GM18951 (cell line): ENCODE data around the gene USH2A.
"Not testable (repeated sequence)": the region's sequence is repeated elsewhere in the genome, so short reads cannot be mapped to it uniquely, and the experiment has no call there.

ENCODE experiments used
- POLR2A ChIP-seq: IDR thresholded peaks from 4 replicates; pipeline ENCODE4 v1.6.1; 2011; ENCODE audit warnings: mild to moderate bottlenecking; ENCODE audit not compliant: insufficient read length, insufficient read depth; ENCODE audit errors: extremely low read depth
- in situ Hi-C: fragments of 300-500 bp; cut with MboI; formaldehyde crosslinking; loops from one replicate; pipeline ENCODE4 v1.12.0; 2022; ENCODE audit warnings: low sequenced_read_pairs, mixed read lengths, inconsistent platforms; ENCODE audit not compliant: unreplicated experiment

USH2A gene

DNA sequence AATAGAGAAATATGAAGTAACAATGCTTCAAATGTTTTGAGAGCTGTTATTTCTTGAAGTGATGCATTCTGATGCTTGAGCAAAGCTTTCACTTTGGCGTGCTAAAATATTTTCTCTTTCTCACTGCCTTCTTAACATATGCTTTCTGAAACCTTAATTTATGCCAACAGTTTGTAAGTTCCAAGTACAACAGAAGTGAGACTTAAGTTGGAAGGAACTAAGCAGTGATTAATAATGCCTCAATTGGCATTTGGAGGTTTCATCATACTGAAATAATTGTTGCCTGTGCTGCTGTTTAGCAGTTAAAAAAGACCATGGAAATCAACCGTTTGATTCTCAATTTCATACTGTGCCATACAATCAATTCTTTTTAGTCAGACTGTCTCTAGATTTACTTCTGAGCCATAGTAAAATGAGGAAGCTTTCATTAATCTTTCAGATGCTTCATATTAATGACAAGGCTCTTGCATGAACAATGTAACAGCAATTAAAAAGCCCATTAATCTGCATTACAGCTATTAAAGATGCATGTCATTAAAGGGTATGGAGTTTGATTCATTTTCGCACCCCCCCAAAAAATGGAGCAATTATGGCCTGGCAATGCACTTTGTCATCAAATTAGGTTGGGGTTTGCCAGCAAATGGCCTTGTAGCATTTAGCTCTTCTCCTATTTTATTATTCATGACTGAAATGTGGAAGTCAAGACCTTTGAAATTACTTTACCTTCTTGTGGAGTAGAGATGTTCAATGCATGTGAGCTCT lies 375.3 kb downstream of the USH2A start:
- in situ Hi-C loops, result no loop called here

DNA sequence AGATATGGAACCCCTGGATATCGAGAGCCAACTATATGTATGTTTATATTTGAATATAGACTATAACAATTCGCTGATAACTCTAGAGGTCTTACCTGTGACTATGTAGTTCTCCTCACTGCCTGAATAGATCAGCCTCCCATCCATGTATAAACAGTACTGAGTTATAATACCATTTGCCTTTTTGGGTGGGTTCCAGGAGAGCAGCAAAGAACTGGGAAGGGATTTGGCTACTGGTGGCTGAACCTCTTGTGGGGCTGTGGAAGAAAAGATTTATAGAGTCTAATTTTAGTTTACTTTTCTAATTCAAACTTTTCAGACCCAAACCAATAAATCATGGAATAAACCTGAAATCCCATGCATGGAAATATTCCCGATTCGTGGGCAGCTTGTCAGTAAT lies 376.9 kb downstream of the USH2A start:
- in situ Hi-C loops, result no loop called here
- no peak for TF ChIP-seq POLR2A

More for the DNA sequence above, 375.3 kb downstream of the USH2A start:
- TF ChIP-seq POLR2A, result no peak

DNA sequence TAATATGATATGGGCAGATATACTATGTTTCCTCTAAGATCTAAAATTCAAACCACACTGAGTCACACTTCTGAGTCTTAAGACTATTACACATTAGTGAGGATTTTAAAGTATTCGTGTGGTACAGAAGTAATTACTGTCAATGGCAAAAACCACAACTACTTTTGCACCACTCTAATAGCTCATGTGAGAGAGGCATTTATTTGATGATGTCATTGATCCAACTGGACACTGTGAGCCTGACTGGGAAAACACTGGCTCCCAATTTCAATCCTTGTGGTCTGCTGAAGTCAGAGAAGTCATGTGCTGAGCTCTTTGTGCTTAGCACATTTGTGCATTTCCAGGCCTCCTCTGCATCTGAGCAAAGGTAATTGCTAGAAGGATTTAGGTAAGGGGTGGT lies 377.8 kb downstream of the USH2A start:
- in situ Hi-C loops, result no loop called here
- TF ChIP-seq POLR2A, result no peak

DNA sequence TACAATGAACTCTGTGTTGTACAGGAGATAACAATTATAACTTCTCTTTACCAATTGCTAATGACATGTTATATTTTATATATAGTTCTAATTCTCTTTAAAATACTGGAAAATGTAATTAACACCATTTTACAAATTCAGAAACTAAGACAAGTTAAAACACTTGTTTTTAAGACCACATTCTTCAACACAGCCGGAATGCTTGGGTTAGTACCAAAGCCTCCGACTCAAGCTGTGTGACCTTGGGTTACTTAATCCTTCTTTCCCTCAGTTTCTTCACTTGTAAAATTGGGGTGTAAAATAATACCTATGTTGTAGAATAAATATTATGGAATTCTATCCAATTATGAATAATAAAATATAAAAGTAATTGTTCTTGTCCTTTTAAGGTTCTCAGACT lies 378.7 kb downstream of the USH2A start:
- in situ Hi-C loops, result no loop called here
- no peak for TF ChIP-seq POLR2A

DNA sequence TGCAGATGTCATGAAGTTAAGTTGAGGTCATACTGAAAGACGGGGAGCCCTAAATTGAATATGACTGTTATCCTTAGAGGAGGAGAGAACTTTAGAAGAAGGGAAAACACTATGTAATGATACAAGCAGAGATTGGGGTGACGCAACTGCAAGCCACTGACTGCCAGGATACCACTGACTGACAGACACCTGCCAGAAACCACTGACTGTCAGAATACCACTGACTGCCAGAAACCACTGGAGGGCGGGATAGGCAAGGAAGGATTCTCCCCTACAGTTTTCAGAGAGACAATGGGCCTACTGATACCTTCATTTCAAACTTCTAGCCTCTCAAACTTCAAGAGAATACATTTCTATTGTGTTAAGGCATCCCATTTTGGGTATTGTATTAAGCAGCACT lies 388.7 kb downstream of the USH2A start:
- no peak for TF ChIP-seq POLR2A
- in situ Hi-C loops, result no loop called here

DNA sequence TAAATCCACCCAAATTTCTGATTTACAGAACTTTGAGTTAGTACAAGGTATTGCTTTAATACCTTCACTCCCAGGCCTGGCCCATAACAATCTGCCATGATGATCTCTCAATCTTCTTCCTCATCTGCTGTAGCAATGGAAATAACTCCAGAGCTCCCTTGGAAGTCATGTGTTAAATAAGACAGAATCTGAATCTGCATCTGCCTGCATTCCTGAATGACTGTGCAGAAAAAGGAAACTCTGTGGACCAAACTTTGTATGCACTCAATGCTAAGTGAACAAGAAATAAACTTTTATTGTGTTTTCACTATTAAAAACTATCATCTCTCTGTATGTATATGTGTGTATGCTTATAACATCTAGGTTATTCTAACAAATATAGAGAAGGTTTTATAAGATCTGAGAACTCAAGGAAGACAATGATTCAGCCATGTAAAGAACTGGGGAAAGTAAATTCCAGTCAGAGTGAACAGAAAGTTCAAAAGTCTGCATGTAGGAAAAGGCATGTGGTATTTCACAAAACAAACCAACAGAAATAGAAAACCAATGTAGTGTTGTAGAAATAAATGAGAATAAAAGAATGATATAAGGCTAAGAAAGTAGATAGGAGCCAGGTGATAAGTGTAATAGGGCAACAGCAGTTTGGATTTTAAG lies 390.2 kb downstream of the USH2A start:
- in situ Hi-C loops, result no loop called here
- no peak for TF ChIP-seq POLR2A

DNA sequence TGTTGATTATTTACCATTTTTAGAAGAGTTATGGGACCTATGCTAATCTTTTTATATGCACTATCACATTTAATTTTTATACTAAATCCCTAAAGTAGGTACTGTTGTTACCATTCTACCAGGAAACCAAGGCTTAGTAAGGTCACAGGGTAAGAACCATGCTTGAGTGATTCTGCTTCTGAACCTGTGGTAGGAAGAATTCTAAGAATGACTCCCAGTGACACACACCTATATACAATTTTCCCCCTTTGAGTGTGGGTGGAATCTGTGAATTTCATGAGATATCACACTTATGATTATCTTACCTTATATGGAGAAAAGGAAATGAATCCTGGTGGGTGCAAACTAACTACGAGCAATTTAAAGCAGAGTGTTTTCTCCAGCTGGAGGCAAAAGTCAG lies 391.0 kb downstream of the USH2A start:
- in situ Hi-C loops, result no loop called here
- no peak for TF ChIP-seq POLR2A

DNA sequence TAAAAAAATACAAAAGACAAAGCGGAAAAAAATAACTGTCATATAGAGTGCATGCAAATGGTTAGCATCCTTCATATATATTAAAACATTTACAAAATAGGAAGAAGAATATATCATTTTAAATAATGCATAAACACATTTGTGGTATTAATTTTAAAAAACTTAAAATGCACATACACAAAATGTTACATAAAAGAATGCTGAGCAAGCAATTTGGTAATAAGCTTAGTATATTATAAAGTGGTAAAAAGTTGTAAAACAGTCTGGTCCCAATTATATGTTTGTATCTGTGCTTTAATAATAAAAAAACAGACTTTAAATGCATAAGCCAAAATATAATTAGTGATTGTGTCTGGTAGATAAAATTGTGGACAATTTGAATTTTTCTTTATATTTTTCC lies 394.6 kb downstream of the USH2A start:
- TF ChIP-seq POLR2A, result no peak
- in situ Hi-C loops, result no loop called here

DNA sequence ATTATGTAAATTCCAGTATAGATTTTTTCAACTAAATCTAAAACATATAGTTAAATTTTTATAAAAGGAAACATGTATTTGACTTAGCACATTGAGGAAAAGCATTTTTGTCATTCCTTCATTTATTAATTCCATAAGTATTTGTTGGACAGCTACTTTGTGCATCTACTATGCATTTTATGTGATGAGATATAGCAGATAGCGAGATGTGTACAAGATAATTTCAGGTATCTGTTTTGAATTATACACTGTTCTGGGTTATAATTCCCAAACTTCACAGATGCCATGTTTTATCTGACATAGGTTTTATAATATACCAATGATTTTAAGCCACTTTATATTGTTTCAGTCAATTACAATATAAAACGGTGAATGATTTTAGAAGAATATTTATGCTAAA lies 398.7 kb downstream of the USH2A start:
- TF ChIP-seq POLR2A, result no peak
- in situ Hi-C loops, result no loop called here

DNA sequence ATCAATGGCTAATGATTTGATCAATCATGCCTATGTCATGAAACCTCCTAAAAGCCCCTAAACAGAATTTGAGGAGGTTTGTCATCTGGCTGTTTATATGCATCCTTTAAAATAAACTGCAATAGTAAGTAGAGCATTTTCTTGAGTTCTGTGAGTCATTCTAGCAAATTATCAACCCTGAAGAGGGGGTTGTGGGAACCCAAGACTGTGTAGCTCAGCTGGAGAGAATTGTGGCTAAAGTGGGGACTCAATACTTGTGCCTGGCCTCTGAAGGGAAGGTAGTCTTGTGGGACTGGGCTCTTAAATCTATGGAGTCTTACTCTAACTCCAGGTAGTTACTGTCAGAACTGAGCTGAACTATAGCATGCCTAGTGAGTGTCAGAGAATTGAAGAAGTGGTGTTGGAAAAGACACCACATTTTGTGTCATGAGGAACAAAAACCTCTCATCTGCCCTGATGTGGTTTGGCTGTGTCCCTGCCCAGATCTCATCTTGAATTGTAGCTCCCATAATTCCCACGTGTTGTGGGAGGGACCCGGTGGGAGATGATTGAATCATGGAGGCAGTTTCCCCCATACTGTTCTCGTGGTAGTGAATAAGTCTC lies 402.4 kb downstream of the USH2A start:
- TF ChIP-seq POLR2A, result no peak
- in situ Hi-C loops, result no loop called here

DNA sequence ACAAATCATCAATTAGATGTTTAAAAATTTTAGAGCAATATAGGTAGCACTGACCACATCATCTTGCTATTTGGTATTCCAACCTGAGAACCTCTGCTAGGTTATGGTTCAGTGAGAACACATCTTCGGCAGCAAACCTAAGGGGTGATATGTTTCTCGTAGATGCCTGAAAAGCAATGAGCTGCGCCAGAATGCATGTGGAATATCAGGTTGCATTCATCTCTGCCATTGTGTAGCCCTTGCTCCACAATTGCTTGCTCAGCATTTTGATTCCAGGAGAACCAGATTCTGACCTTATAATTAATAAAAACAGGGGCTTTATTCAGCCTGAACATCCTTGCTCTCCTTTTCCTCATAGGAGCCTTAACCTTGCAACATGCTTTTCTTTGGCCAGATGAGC lies 408.1 kb downstream of the USH2A start:
- in situ Hi-C loops, result no loop called here
- no peak for TF ChIP-seq POLR2A

DNA sequence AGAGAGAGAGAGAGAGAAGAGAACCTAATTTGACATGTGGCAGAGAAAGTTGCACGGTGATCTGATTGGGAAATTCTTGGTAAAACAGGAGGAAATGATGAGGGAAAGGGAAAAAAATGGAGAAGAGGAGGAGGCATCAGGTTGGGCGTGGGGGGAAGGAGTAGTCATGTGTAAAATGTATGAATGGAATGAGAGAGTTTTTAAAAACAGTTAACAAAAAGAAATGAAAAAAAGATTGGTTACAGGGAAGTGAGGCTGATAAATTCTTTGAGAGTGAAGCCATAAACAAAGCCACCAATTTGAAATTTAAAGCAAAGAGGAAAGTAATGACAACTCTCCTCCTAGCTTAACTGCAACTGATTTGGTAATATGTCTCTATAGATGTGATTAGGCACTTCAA lies 409.2 kb downstream of the USH2A start:
- in situ Hi-C loops, result no loop called here
- TF ChIP-seq POLR2A, result no peak

DNA sequence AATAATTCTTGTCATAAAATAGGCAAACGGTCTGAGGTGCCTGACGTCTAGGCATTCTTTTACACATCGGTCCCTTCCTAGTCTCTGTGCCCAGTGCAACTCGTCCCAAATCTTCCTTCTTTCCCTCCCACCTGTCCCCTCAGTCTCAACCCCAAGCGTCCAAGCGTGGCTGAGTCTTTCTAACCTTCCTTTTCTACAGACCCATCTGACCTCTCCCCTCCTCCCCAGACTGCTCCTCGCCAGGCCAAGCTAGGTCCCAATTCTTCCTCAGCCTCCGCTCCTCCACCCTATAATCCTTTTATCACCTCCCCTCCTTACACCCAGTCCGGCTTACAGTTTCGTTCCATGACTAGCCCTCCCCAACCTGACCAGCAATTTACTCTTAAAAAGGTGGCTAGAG lies 413.8 kb downstream of the USH2A start:
- in situ Hi-C loops, result not testable (repeated sequence)

DNA sequence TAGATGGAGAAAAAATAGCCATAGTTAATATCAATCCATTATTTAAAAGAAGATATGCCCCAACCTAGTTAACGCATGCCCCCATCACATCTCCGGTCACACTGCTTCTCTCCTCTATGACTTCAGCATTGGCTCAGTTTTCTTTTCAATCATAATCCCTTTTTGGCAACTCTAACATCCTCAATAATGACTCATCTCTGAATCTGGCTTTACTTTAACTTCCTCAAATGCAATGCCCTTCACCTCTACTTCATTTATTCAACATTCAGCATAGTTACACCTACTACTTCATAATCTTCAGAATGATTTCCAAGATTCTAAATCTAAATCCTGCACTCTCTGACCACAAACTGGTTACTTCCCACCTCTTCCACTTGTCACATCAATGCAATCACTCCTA lies 417.3 kb downstream of the USH2A start:
- no peak for TF ChIP-seq POLR2A
- in situ Hi-C loops, result no loop called here
